Thyroid gland (tissue), 4 donors: ENCODE data around the gene SPTA1. TPM values are rescaled to one million over a fixed set of nuclear protein-coding genes. Genes with fewer than 3 reads are reported as not detected.

Experiments
- DNase-seq, 2 donors: peaks; one replicate each; pipeline ENCODE4 v3.0.0-alpha.2; 2019
- H3K27ac ChIP-seq, 3 donors: fragments of 200-600 bp; sonication (generic); 1 replicate in 2 of 3; 2 replicates in 1 of 3; pipeline ENCODE4 v1.5.1; 2016 to 2019; ENCODE audit warnings: mild to moderate bottlenecking in 1 of 3, moderate library complexity in 1 of 3
- H3K27me3 ChIP-seq: fragments of 200-600 bp; sonication (generic); one replicate; pipeline ENCODE4 v1.5.1; 2019
- H3K36me3 ChIP-seq, 2 donors: fragments of 200-600 bp; sonication (generic); one replicate each; pipeline ENCODE4 v1.5.1; 2016 to 2019
- H3K4me1 ChIP-seq, 2 donors: fragments of 200-600 bp; sonication (generic); one replicate each; pipeline ENCODE4 v1.5.1; 2017 to 2019
- H3K4me3 ChIP-seq, 3 donors: fragments of 200-600 bp; sonication (generic); replicated peaks in 1 of 3; 1 replicate in 2 of 3; 2 replicates in 1 of 3; pipeline ENCODE4 v1.5.1; 2016; ENCODE audit warnings: mild to moderate bottlenecking in 1 of 3
- H3K9me3 ChIP-seq: fragments of 200-600 bp; sonication (generic); one replicate; pipeline ENCODE4 v1.5.1; 2017
- CTCF ChIP-seq, 6 experiments: fragments of 200-600 bp in 3 of 6; fragments of 450-650 bp in 3 of 6; sonication (generic) in 3 of 6; IDR thresholded peaks; one replicate each; pipeline ENCODE4 v1.5.1; 2016 to 2019; ENCODE audit warnings: antibody characterized with exemption in 6 of 6, mild to moderate bottlenecking in 2 of 6, inconsistent platforms in 1 of 6, moderate library complexity in 1 of 6
- POLR2A ChIP-seq, 2 donors: fragments of 450-650 bp; IDR thresholded peaks; one replicate each; pipeline ENCODE4 v1.6.1; 2017; ENCODE audit warnings: antibody characterized with exemption in 2 of 2, mild to moderate bottlenecking in 2 of 2, moderate library complexity in 1 of 2
- WGBS, 2 donors: methylation state at CpG; one replicate each; pipeline ENCODE4 v1.1.5; 2017; 5-methylcytosine and 5-hydroxymethylcytosine counted together
- intact Hi-C: fragments of 100-400 bp; cut with DNase I; formaldehyde crosslinking; loops from one replicate; pipeline ENCODE4 v1.15.1; 2023
- total RNA-seq, 4 donors: library from RNA; depleted of rRNA; stranded (reverse); fragments of >200 nt; gene quantifications; one replicate each; pipeline ENCODE4 v1.2.3, GENCODE V29; 2016

The SPTA1 gene
- total RNA-seq, 4 donors from 2014 or later: 0.10 to 0.11 TPM; not detected in 2

DNA sequence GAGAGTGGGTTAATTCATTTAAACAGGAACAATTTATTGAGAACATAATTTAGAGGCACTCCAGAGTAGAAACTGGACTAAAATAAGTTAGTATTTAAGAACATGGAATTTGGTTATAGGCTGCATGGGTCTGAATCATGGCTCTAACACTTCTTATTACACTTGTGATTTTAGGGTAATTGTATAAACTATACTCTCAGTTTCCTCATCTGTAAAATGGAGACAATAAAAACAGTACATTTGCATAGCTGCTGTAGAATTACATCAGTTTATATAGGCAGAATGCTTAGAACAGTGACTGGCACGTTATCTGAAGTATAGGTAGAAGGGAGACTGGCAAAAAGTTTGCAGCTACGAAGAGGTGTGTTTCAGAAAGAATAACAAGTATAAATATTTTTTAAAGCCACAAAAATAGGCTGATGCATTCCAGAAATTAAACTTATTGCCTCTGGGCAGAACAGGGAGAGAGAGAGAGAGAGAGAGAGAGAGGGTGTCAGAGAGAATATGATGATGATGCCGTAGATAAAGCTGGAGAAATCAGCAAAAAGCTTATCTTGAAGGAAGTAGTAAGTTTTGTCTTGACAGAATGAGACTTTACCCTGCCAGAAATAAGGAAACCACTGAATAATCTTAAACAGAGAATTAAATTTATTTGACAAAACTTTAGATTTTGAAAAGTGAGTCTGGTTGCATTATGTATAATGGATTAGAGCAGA, 42.2 kb upstream of the SPTA1 start:
- no peak overlapping the region for H3K27ac ChIP-seq
- no peaks in the 10 kb centered on the region for H3K9me3 ChIP-seq
- H3K36me3 ChIP-seq: no peaks in the 10 kb centered on the region
- no peaks in the 10 kb centered on the region for H3K4me1 ChIP-seq
- no peak overlapping the region for H3K4me3 ChIP-seq
- 73 to 74% methylated on average over 3 of the region's 3 CpGs for WGBS, 2 donors
- no peak for TF ChIP-seq CTCF (IDR thresholded peaks at IDR 0.05)
- no peak for TF ChIP-seq POLR2A (IDR thresholded peaks at IDR 0.05)
- intact Hi-C loops: no loop called here
- no peak for DNase-seq
- H3K27me3 ChIP-seq: no peaks in the 10 kb centered on the region

DNA sequence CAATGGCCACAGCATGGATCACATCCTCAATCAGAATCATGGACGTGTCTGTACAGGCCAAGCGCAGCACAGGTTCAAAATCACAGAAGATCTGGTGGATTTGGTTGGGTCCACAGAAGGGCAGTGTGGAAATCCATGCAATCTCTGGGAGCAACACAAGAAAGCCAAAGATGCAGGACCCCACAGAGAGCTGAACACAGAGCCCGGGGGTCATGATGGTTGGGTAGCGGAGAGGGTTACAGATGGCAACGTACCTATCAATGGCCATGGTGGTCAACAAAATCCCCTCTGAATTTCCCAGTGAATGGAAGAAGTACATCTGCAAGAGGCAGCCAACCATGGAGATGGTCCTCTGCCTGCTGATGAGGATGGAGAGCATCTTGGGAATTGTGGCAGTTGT, 37.9 kb upstream of the SPTA1 start:
- 92 to 97% methylated on average over 5 of the region's 5 CpGs for WGBS, 2 donors
- Histone ChIP-seq H3K27me3 (no peaks in the 10 kb centered on the region), H3K4me3 (no peak overlapping the region), H3K9me3 (no peaks in the 10 kb centered on the region), H3K36me3 (no peaks in the 10 kb centered on the region), H3K4me1 (no peaks in the 10 kb centered on the region), H3K27ac (no peak overlapping the region)
- intact Hi-C loops: no loop called here
- TF ChIP-seq POLR2A (IDR thresholded peaks at IDR 0.05) (no peak), CTCF (IDR thresholded peaks at IDR 0.05) (no peak)
- DNase-seq: no peak

- H3K4me3 ChIP-seq: no peak within 1 kb of the TSS
- 76 to 79% methylated on average over 2 of the region's 2 CpGs for WGBS, 2 donors
- no peaks in the 10 kb centered on the region for H3K9me3 ChIP-seq
- TF ChIP-seq POLR2A (IDR thresholded peaks at IDR 0.05) (no peak), CTCF (IDR thresholded peaks at IDR 0.05) (no peak)
- H3K27ac ChIP-seq: no peak within 1 kb of the TSS
- no peak for DNase-seq
- no peaks in the 10 kb centered on the region for H3K36me3 ChIP-seq
- intact Hi-C loops: no loop called here
- H3K27me3 ChIP-seq: no peaks in the 10 kb centered on the region
- H3K4me1 ChIP-seq: no peaks in the 10 kb centered on the region
These were observed 34.1 kb upstream of the SPTA1 start, which contains the start of gene OR6K3 for GRCh38 chr1:158720620-158721019. OR6K3 (minus strand) TSS chr1:158720720; CDS start chr1:158718115, 2,605 bp downstream.

GRCh38 chr1:158719664-158720063, 33.1 kb upstream of the SPTA1 start:
- intact Hi-C loops: no loop called here
- H3K4me3 ChIP-seq: no peak overlapping the region
- 70 to 75% methylated on average over 3 of the region's 3 CpGs for WGBS, 2 donors

More at GRCh38 chr1:158719664-158720063, 33.1 kb upstream of the SPTA1 start:
- Histone ChIP-seq H3K36me3 (no peaks in the 10 kb centered on the region), H3K27ac (no peak overlapping the region), H3K4me1 (no peaks in the 10 kb centered on the region), H3K27me3 (no peaks in the 10 kb centered on the region), H3K9me3 (no peaks in the 10 kb centered on the region)
- DNase-seq: no peak
- TF ChIP-seq POLR2A (IDR thresholded peaks at IDR 0.05): no peak
- TF ChIP-seq CTCF (IDR thresholded peaks at IDR 0.05): no peak
